ENCODE measurements around the gene PAWR. TPM values are rescaled to one million over a fixed set of nuclear protein-coding genes. Genes with fewer than 3 reads are reported as not detected.

PAWR gene, protein sequence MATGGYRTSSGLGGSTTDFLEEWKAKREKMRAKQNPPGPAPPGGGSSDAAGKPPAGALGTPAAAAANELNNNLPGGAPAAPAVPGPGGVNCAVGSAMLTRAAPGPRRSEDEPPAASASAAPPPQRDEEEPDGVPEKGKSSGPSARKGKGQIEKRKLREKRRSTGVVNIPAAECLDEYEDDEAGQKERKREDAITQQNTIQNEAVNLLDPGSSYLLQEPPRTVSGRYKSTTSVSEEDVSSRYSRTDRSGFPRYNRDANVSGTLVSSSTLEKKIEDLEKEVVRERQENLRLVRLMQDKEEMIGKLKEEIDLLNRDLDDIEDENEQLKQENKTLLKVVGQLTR
- total RNA-seq (2021; fragmentation: NEBNext Ultra II Directional; extraction: Animal tissue kit (Norgen Biotek cat#: 25700)) = 10 to 100 TPM; 55.2 to 89.4 (median 70.5) TPM
- long read RNA-seq, partial matches to known transcripts = 2 of 17 reads
- long read RNA-seq, other reads (novel, unspliced or antisense) = 15 of 17 reads

- H3K36me3 Mint-ChIP-seq (ENCODE audit: low read depth) = peaks cover 10% of the 10 kb centered on the region; the same call in 1 of the 2 replicates
- DNase-seq = peak; percentile 93
- H3K27ac Mint-ChIP-seq = peak within 1 kb of the TSS; percentile 88
- no peaks in the 10 kb centered on the region for H3K27me3 Mint-ChIP-seq (ENCODE audit: insufficient read depth)
- peak within 1 kb of the TSS; percentile 91 for H3K4me3 Mint-ChIP-seq
- TF ChIP-seq, protein P1, sequence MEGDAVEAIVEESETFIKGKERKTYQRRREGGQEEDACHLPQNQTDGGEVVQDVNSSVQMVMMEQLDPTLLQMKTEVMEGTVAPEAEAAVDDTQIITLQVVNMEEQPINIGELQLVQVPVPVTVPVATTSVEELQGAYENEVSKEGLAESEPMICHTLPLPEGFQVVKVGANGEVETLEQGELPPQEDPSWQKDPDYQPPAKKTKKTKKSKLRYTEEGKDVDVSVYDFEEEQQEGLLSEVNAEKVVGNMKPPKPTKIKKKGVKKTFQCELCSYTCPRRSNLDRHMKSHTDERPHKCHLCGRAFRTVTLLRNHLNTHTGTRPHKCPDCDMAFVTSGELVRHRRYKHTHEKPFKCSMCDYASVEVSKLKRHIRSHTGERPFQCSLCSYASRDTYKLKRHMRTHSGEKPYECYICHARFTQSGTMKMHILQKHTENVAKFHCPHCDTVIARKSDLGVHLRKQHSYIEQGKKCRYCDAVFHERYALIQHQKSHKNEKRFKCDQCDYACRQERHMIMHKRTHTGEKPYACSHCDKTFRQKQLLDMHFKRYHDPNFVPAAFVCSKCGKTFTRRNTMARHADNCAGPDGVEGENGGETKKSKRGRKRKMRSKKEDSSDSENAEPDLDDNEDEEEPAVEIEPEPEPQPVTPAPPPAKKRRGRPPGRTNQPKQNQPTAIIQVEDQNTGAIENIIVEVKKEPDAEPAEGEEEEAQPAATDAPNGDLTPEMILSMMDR (IDR thresholded peaks at IDR 0.05) = no peak; the same call in 1 of the 2 replicates
- no peaks in the 10 kb centered on the region for H3K9me3 Mint-ChIP-seq
- peaks cover 60% of the 10 kb centered on the region for H3K4me1 Mint-ChIP-seq (ENCODE audit: low read depth)
These were observed at the start of gene PAWR for GRCh38 chr12:79690638-79691510. PAWR (minus strand) TSS chr12:79690964; CDS start chr12:79690244, 720 bp downstream.

GRCh38 chr12:79737875-79738718, 47.3 kb upstream of the PAWR start:
- Mint-ChIP-seq H3K27ac (no peak overlapping the region), H3K4me1 (ENCODE audit: low read depth) (peaks cover 7% of the 10 kb centered on the region; the same call in 1 of the 2 replicates), H3K27me3 (ENCODE audit: insufficient read depth) (no peaks in the 10 kb centered on the region), H3K4me3 (no peak overlapping the region), H3K36me3 (ENCODE audit: low read depth) (no peaks in the 10 kb centered on the region), H3K9me3 (no peaks in the 10 kb centered on the region)
- TF ChIP-seq, protein P1 (IDR thresholded peaks at IDR 0.05) = peak; percentile 88
- peak; percentile 38 for DNase-seq

DNA sequence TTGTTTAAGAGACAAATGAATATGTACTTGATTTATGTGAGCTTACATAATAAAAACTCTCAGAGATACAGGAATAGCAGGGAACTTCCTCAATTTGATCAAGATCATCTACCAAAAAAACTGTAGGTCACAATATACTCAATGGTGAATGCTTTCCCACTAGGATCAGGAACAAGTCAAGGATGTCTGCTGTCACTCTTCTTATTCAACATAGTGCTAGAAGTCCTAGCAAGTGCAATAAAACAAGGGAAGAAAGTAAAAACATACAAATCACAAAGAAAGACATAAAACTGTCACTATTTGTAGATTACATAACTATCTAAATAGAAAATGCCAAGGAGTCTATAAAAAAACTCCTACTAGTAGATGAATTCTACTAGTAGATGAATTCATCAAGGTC, 41.9 kb upstream of the PAWR start:
- peaks cover 3% of the 10 kb centered on the region; the same call in 1 of the 2 replicates for H3K27me3 Mint-ChIP-seq (ENCODE audit: insufficient read depth)
- TF ChIP-seq, protein P1 (IDR thresholded peaks at IDR 0.05) = no peak
- DNase-seq = no peak
- no peaks in the 10 kb centered on the region; the same call in 1 of the 2 replicates for H3K9me3 Mint-ChIP-seq
- H3K27ac Mint-ChIP-seq = no peak overlapping the region
- peaks cover 13% of the 10 kb centered on the region for H3K4me1 Mint-ChIP-seq (ENCODE audit: low read depth)
- H3K36me3 Mint-ChIP-seq (ENCODE audit: low read depth) = peaks cover 13% of the 10 kb centered on the region
- H3K4me3 Mint-ChIP-seq = no peak overlapping the region

DNA sequence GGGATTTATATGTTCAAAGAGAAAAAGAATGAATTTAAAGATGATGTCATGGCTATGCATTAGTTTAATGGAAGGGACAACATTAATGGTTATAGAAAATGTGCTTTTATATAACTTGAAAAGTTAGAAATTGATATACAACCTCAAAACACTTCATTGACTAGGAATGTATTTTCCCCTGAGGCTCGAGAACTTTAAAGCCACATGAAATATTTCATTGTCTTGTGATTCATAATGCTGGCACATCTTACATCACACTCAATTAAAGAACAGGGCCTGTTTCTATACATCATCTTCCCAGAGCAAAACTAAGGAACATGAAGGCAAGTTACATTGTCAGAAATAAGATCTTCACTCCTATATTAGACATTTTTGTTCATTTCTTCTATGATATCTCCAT, 35.2 kb upstream of the PAWR start:
- peaks cover 15% of the 10 kb centered on the region for H3K36me3 Mint-ChIP-seq (ENCODE audit: low read depth)
- TF ChIP-seq, protein P1 (IDR thresholded peaks at IDR 0.05) = no peak
- peaks cover 26% of the 10 kb centered on the region for H3K4me1 Mint-ChIP-seq (ENCODE audit: low read depth)
- H3K27me3 Mint-ChIP-seq (ENCODE audit: insufficient read depth) = peaks cover 3% of the 10 kb centered on the region; the same call in 1 of the 2 replicates
- H3K4me3 Mint-ChIP-seq = no peak overlapping the region
- DNase-seq = peak; percentile 79
- peak overlapping the region; percentile 12; the same call in 1 of the 2 replicates for H3K27ac Mint-ChIP-seq
- no peaks in the 10 kb centered on the region; the same call in 1 of the 2 replicates for H3K9me3 Mint-ChIP-seq

GRCh38 chr12:79717006-79717405, 26.2 kb upstream of the PAWR start:
- TF ChIP-seq, protein P1 (IDR thresholded peaks at IDR 0.05) = no peak
- DNase-seq = no peak
- Mint-ChIP-seq H3K36me3 (ENCODE audit: low read depth) (no peaks in the 10 kb centered on the region), H3K4me3 (no peak overlapping the region), H3K27me3 (ENCODE audit: insufficient read depth) (no peaks in the 10 kb centered on the region), H3K4me1 (ENCODE audit: low read depth) (no peaks in the 10 kb centered on the region), H3K9me3 (no peaks in the 10 kb centered on the region), H3K27ac (no peak overlapping the region)
